HG03342 (cell line): ENCODE data around the gene RNF38.
"Not testable (repeated sequence)": the region's sequence is repeated elsewhere in the genome, so short reads cannot be mapped to it uniquely, and the experiment has no call there.

ENCODE experiments used
- ATAC-seq: cut with Tn5 transposase; IDR thresholded peaks from one replicate; pipeline ENCODE4 v1.9.1; 2021; ENCODE audit warnings: mild to moderate bottlenecking, moderate library complexity; ENCODE audit not compliant: unreplicated experiment

Gene RNF38

DNA sequence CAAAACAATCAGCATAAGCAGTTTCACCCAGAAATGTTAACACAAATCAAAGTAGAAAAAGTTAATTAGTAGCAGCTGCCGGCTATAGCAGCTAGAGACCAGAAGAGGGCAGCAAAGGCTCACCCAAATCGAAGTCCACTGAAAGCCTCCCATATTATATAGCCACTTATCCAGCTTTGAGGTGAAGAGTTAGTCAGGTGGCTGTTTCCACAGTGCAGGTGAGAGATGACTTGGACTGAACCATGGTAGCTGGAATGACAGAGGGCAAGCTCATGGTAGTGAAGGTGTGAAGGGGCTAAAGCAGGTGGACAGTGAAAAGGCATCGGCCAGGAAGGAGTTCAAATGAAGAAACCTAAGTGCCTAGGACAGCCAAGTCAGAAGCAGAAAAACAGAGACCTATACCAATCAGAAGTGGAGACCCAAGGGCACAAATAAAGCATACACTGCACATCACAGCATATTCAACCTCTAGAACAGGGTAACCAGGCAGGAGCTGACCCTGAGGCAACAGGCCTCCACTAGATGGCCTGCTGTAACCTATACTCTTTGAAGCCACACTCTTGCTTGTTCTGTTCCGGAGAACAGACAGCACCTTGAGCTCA, 7.2 kb upstream of the RNF38 start:
- no peak for ATAC-seq

DNA sequence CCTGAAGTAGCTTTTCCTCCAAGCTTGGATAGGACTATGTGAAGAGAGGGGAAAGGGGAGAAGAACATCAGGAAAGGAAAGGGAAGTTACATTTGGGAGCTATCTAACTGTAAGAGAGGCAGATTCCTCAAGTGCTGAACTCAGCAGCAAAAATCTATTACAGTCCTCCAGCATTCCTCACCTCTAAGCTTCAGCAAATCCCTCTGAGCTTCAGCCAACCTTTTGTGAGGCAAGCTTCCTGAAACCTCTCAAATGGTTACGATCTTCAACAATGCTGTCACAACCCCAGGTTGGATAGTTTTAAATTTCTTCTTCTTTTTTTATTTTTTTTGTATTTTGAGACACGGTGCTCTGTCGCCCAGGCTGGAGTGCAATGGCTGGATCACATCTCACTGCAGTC, 2.5 kb upstream of the RNF38 start:
- ATAC-seq, result no peak

DNA sequence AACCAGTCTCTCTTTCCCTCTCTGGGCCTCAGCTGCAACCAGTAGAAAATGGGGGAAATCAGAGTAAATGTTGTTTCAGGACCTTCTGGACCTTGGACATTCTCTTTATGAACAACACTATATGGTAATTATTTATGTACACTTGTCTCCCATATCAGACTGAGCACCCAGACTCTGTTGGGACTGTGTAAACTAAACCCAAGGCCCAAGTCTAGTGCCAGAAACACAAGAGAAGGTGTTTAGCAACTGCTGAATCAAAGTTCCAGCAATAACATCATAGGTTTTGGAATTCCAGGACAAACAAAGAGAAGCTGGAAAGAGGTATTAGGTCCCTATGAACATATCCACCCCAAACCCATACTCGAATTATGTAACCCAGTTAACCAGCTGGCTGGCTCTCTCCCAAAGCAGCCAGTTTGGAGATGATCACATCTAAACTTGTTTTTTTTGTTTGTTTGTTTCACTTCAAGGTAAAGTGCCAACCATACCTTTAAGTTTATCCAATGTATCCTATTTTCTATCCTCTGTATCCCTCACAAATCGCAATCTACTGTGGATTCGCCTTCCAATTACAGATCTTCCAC, 1.9 kb upstream of the RNF38 start:
- no peak for ATAC-seq

GRCh38 chr9:36401164-36401740, 1.2 kb upstream of the RNF38 start:
- peak; percentile 62 for ATAC-seq

GRCh38 chr9:36400332-36401163, 479 bp upstream of the RNF38 start:
- ATAC-seq, result peak; percentile 61

- ATAC-seq, result no peak
Measured at GRCh38 chr9:36398745-36399144, 1.3 kb downstream of the RNF38 start.

GRCh38 chr9:36396985-36397384, 3.1 kb downstream of the RNF38 start:
- ATAC-seq, result no peak

- ATAC-seq, result no peak
Measured at GRCh38 chr9:36392489-36392888, 7.6 kb downstream of the RNF38 start.

GRCh38 chr9:36389590-36389989, 10.5 kb downstream of the RNF38 start:
- ATAC-seq, result no peak

GRCh38 chr9:36386396-36386965, 13.6 kb downstream of the RNF38 start:
- not testable (repeated sequence) for ATAC-seq

DNA sequence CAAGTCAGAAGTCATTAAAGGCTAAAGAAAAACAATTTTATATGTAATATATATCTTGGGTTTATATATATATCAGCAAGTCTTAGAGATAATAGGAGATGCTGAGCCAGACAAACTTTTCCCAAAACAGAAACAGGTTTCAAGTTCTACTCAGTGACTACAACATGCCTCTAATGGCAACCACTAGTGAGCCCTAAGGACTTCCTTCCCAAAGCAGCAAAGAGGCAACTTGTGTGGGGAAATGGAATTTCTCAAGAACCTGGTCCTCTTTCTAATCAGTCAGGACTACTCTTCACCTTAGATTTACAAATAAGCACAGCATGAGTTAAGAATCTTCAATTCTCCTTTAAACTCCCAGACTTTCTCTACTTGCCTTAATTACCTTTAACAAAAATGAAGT, 17.6 kb downstream of the RNF38 start:
- no peak for ATAC-seq

DNA sequence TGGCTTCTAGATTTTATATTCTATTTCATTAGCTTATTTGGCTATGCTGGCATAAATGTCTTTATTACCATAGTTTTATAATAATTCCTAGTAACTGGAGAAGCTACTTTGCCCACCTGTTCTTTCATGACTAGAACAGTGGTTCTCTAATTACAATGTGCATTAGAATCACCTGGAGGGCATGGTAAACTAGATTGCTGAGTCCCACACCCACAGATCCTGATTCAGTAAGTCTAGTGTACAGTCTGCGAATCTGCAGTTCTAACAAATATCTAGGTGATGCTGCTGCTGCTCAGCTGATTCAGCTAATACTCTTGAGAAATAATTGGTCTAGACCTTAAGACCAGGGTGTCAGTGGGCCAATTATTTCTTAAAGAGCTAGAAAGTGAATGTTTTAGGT, 35.5 kb downstream of the RNF38 start:
- no peak for ATAC-seq

GRCh38 chr9:36363448-36363847, 36.6 kb downstream of the RNF38 start:
- ATAC-seq, result no peak

- ATAC-seq, result no peak
Measured at GRCh38 chr9:36358486-36358885, 41.6 kb downstream of the RNF38 start.

- no peak for ATAC-seq
Measured at GRCh38 chr9:36357639-36358038, 42.4 kb downstream of the RNF38 start.

DNA sequence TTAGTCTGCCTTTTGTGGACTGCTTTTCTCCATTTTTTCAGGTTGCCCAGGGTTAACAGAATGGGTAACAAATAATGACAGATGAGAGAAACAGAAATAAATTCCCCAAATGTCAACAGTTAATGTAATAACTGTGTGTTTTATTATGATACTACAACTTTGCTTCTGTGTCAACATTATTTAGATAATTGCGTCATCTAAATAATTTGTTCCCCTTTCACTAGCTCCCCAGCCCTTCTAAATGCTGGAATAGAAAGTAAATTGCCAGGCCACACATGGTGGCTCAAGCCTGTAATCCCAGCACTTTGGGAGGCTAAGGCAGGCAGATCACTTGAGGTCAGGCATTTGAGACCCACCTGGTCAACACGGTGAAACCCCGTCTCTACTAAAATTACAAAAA, 53.5 kb downstream of the RNF38 start:
- ATAC-seq, result no peak

- no peak for ATAC-seq
Measured at GRCh38 chr9:36345103-36345846, 54.8 kb downstream of the RNF38 start.

GRCh38 chr9:36341936-36342577, 58.0 kb downstream of the RNF38 start:
- ATAC-seq, result peak; percentile 51

DNA sequence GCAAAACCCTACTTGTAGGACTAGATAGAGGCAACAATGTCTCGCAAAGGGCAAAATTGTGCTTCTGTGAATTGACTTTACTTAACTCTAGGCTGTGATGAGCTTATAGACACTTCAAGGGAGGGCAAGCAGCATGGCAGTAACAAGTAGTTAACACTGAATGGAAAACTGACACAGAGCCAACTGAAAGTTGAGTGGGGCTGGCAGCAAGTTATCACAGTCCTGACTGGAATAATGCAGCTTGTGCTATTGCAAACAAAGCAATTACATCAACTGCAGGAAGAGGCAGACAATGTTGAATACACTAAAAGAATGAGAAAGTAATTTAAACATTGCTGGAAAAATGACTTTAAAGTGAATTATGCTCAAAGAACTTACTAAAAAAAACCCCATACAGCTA, 62.2 kb downstream of the RNF38 start:
- no peak for ATAC-seq

GRCh38 chr9:36337002-36337401, 63.1 kb downstream of the RNF38 start:
- ATAC-seq, result no peak
